IMR-90 (cell line): ENCODE measurements around the gene CSNK2A3.

Experiments
- BHLHE40 ChIP-seq: fragments of 150-350 bp; IDR thresholded peaks from 2 replicates; pipeline ENCODE4 v1.6.1; 2016; ENCODE audit warnings: mild to moderate bottlenecking, low read depth, low read length
- CEBPB ChIP-seq: IDR thresholded peaks from 2 replicates; pipeline ENCODE4 v1.6.1; 2012; ENCODE audit warnings: low read depth, low read length, improper control_type of control experiment
- CHD1 ChIP-seq: IDR thresholded peaks from 2 replicates; pipeline ENCODE4 v1.6.1; 2012; ENCODE audit warnings: low read depth, low read length, improper control_type of control experiment
- CTCF ChIP-seq: conservative IDR thresholded peaks from 2 replicates; pipeline ENCODE4 v1.5.1; 2012; ENCODE audit warnings: mild to moderate bottlenecking, low read depth, low read length, improper control_type of control experiment
- ELK1 ChIP-seq: fragments of 150-350 bp; IDR thresholded peaks from 2 replicates; pipeline ENCODE4 v1.6.1; 2016; ENCODE audit warnings: low read depth, mild to moderate bottlenecking, low read length, moderate library complexity, borderline replicate concordance
- FOS ChIP-seq: fragments of 150-350 bp; IDR thresholded peaks from 2 replicates; pipeline ENCODE4 v1.6.1; 2016; ENCODE audit warnings: low read depth, low read length
- MAFK ChIP-seq: IDR thresholded peaks from 2 replicates; pipeline ENCODE4 v1.6.1; 2012; ENCODE audit warnings: low read depth, low read length, improper control_type of control experiment
- MXI1 ChIP-seq: IDR thresholded peaks from 2 replicates; pipeline ENCODE4 v1.6.1; 2012; ENCODE audit warnings: low read depth, mild to moderate bottlenecking, low read length, moderate library complexity, borderline replicate concordance
- POLR2A ChIP-seq: IDR thresholded peaks from 2 replicates; pipeline ENCODE4 v1.6.1; 2012; ENCODE audit warnings: mild to moderate bottlenecking, low read depth, low read length
- RAD21 ChIP-seq: IDR thresholded peaks from 2 replicates; pipeline ENCODE4 v1.6.1; 2012; ENCODE audit warnings: low read length, improper control_type of control experiment
- RCOR1 ChIP-seq: IDR thresholded peaks from 2 replicates; pipeline ENCODE4 v1.6.1; 2012; ENCODE audit warnings: mild to moderate bottlenecking, low read length, improper control_type of control experiment; ENCODE audit not compliant: insufficient replicate concordance
- RFX5 ChIP-seq: IDR thresholded peaks from 2 replicates; pipeline ENCODE4 v1.8.0; 2012; ENCODE audit warnings: low read depth, mild to moderate bottlenecking, low read length, moderate library complexity
- SMC3 ChIP-seq: fragments of 150-350 bp; IDR thresholded peaks from 2 replicates; pipeline ENCODE4 v1.6.1; 2016; ENCODE audit warnings: low read depth, mild to moderate bottlenecking, antibody characterized with exemption, low read length, moderate library complexity
- USF2 ChIP-seq: fragments of 150-350 bp; IDR thresholded peaks from 2 replicates; pipeline ENCODE4 v1.6.1; 2017; ENCODE audit warnings: mild to moderate bottlenecking, antibody characterized with exemption, low read length, low read depth

GRCh38 chr11:11347592-11347991 lies 5.5 kb downstream of the CSNK2A3 start:
- TF ChIP-seq CTCF (no peak), CHD1 (no peak), MAFK (no peak), ELK1 (no peak), POLR2A (no peak), CEBPB (no peak), RAD21 (no peak), BHLHE40 (no peak), RFX5 (no peak), USF2 (no peak), MXI1 (no peak), SMC3 (no peak), FOS (no peak), RCOR1 (no peak)
